Ascending aorta (tissue), 2 donors: ENCODE results near the gene COPS9. TPM values are rescaled to one million over a fixed set of nuclear protein-coding genes. Genes with fewer than 3 reads are reported as not detected.

Source experiments
- DNase-seq, 2 donors: peaks; one replicate each; pipeline ENCODE4 v3.0.0-alpha.2; 2019; ENCODE audit warnings: low spot score in 2 of 2
- H3K27ac ChIP-seq, 2 donors: fragments of 200-600 bp; sonication (generic); one replicate each; pipeline ENCODE4 v1.5.1; 2016 to 2017; ENCODE audit warnings: mild to moderate bottlenecking in 1 of 2
- H3K27me3 ChIP-seq: fragments of 200-600 bp; sonication (generic); one replicate; pipeline ENCODE4 v1.5.1; 2017
- H3K36me3 ChIP-seq, 2 donors: fragments of 200-600 bp; sonication (generic); one replicate each; pipeline ENCODE4 v1.5.1; 2016
- H3K4me1 ChIP-seq, 2 donors: fragments of 200-600 bp; sonication (generic); one replicate each; pipeline ENCODE4 v1.5.1; 2016 to 2017; ENCODE audit warnings: mild to moderate bottlenecking in 1 of 2
- H3K4me3 ChIP-seq, 2 donors: fragments of 200-600 bp; sonication (generic); one replicate each; pipeline ENCODE4 v1.5.1; 2016 to 2017; ENCODE audit warnings: mild to moderate bottlenecking in 1 of 2
- H3K9me3 ChIP-seq, 2 donors: fragments of 200-600 bp; sonication (generic); one replicate each; pipeline ENCODE4 v1.5.1; 2016
- intact Hi-C: fragments of 100-400 bp; cut with DNase I; formaldehyde crosslinking; loops from one replicate; pipeline ENCODE4 v1.15.1; 2023
- total RNA-seq: library from RNA; depleted of rRNA; stranded (reverse); fragments of >200 nt; gene quantifications from one replicate; pipeline ENCODE4 v1.1.0, GENCODE V29; 2016
- TF ChIP-seq, protein P1 (sequence below), 3 experiments: fragments of 200-600 bp in 2 of 3; fragments of 450-650 bp in 1 of 3; sonication (generic) in 2 of 3; IDR thresholded peaks; one replicate each; pipeline ENCODE4 v1.5.1; 2016 to 2019; ENCODE audit warnings: antibody characterized with exemption in 3 of 3, mild to moderate bottlenecking in 1 of 3, moderate library complexity in 1 of 3

The COPS9 gene
- total RNA-seq, 1 donor from 2014 or later = 4.7 TPM

DNA sequence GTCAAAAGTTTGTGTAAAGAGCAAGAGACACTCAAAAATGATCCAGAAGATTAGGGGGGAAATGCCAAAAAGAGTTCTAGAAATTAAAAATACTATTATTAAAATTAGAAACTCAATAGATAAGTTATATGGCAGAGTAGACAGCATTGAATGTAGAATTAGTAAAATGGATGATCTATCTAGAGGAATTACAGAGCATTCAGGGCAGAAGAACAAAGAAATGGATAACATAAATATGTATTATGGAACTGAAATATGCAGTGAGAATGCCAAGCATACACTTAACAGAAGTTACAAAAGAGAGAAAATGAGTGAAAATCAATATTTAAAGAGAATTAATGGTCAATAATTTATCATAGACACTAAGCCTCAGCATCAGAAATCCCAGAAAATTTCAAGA, 49.5 kb downstream of the COPS9 start:
- TF ChIP-seq, protein P1, sequence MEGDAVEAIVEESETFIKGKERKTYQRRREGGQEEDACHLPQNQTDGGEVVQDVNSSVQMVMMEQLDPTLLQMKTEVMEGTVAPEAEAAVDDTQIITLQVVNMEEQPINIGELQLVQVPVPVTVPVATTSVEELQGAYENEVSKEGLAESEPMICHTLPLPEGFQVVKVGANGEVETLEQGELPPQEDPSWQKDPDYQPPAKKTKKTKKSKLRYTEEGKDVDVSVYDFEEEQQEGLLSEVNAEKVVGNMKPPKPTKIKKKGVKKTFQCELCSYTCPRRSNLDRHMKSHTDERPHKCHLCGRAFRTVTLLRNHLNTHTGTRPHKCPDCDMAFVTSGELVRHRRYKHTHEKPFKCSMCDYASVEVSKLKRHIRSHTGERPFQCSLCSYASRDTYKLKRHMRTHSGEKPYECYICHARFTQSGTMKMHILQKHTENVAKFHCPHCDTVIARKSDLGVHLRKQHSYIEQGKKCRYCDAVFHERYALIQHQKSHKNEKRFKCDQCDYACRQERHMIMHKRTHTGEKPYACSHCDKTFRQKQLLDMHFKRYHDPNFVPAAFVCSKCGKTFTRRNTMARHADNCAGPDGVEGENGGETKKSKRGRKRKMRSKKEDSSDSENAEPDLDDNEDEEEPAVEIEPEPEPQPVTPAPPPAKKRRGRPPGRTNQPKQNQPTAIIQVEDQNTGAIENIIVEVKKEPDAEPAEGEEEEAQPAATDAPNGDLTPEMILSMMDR (IDR thresholded peaks at IDR 0.05) = no peak
- Histone ChIP-seq H3K4me3 (no peak overlapping the region), H3K27ac (no peak overlapping the region), H3K9me3 (peaks cover 0 to 10% of the 10 kb centered on the region in 2 donors), H3K36me3 (no peaks in the 10 kb centered on the region), H3K4me1 (no peaks in the 10 kb centered on the region), H3K27me3 (no peaks in the 10 kb centered on the region)
- DNase-seq = no peak
- intact Hi-C loops = no loop called here

Other genes starting within 250 kb of the COPS9 start
- 96.9 TPM for gene NDUFA10, start 111.0 kb downstream of the COPS9 start, total RNA-seq
- gene OR6B2, start 105.9 kb downstream of the COPS9 start, total RNA-seq = not detected
- not detected for gene OR6B3, start 82.8 kb downstream of the COPS9 start, total RNA-seq
- gene OTOS, start 4.4 kb upstream of the COPS9 start, total RNA-seq = not detected